ENCODE results near the gene E2F3.
"Not testable (repeated sequence)": the region's sequence is repeated elsewhere in the genome, so short reads cannot be mapped to it uniquely, and the experiment has no call there.

E2F3 gene

GRCh38 chr6:20448828-20449227 lies 47.1 kb downstream of the E2F3 start:
- Histone ChIP-seq H3K4me3 (no peak overlapping the region), H3K36me3 (replicated peaks) (peaks cover 9% of the 10 kb centered on the region; the same call in 1 of the 2 replicates), H3K27me3 (ENCODE audit: low read depth) (no peaks in the 10 kb centered on the region), H3K9me3 (peaks cover 3% of the 10 kb centered on the region; the same call in 1 of the 2 replicates), H3K4me1 (peaks cover 37% of the 10 kb centered on the region)
- in situ Hi-C loops (cut with MboI; ENCODE audit: low sequenced_read_pairs), result no loop called here
- DNase-seq (ENCODE audit: low spot score in 2 of 2), result peak; percentile 21 to 47

GRCh38 chr6:20454204-20454824 lies 52.6 kb downstream of the E2F3 start:
- peaks cover 3% of the 10 kb centered on the region; the same call in 1 of the 2 replicates for H3K9me3 ChIP-seq
- peaks cover 15% of the 10 kb centered on the region for H3K4me1 ChIP-seq
- no peak for DNase-seq (ENCODE audit: low spot score in 2 of 2)
- no peaks in the 10 kb centered on the region for H3K27me3 ChIP-seq (ENCODE audit: low read depth)
- in situ Hi-C loops (cut with MboI; ENCODE audit: low sequenced_read_pairs), result no loop called here
- no peak overlapping the region for H3K4me3 ChIP-seq
- H3K36me3 ChIP-seq (replicated peaks), result peaks cover 7% of the 10 kb centered on the region

GRCh38 chr6:20455251-20455940 lies 53.7 kb downstream of the E2F3 start:
- peaks cover 3% of the 10 kb centered on the region; the same call in 1 of the 2 replicates for H3K9me3 ChIP-seq
- H3K36me3 ChIP-seq (replicated peaks), result peaks cover 7% of the 10 kb centered on the region
- in situ Hi-C loops (cut with MboI; ENCODE audit: low sequenced_read_pairs), result no loop called here
- no peaks in the 10 kb centered on the region for H3K27me3 ChIP-seq (ENCODE audit: low read depth)
- H3K4me3 ChIP-seq, result no peak overlapping the region
- DNase-seq (ENCODE audit: low spot score in 2 of 2), result no peak
- peaks cover 5% of the 10 kb centered on the region for H3K4me1 ChIP-seq

GRCh38 chr6:20458027-20458894 lies 56.6 kb downstream of the E2F3 start:
- Histone ChIP-seq H3K9me3 (no peaks in the 10 kb centered on the region), H3K4me1 (no peaks in the 10 kb centered on the region), H3K27me3 (ENCODE audit: low read depth) (no peaks in the 10 kb centered on the region), H3K36me3 (replicated peaks) (peaks cover 3% of the 10 kb centered on the region; the same call in 1 of the 2 replicates), H3K4me3 (no peak overlapping the region)
- in situ Hi-C loops (cut with MboI; ENCODE audit: low sequenced_read_pairs), result no loop called here
- DNase-seq (ENCODE audit: low spot score in 2 of 2), result no peak

DNA sequence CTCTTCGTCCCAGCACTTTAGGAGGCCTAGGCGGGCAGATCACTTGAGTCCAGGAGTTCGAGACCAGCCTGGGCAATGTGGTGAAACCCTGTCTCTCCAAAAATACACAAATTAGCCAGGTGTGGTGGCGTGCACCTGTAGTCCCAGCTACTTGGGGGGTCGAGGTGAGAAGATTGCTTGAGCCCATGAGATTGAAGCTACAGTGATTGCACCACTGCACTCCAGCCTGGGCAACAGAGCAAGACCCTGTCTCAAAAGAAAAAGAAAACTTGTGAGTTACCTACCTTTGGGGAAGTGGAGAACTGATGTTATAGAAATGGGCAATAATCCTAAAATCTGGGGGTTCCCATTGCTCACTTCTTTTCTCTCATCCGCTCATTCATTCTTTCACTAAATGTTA lies 58.0 kb downstream of the E2F3 start:
- Histone ChIP-seq H3K27me3 (ENCODE audit: low read depth) (no peaks in the 10 kb centered on the region), H3K4me3 (no peak overlapping the region), H3K4me1 (no peaks in the 10 kb centered on the region), H3K36me3 (replicated peaks) (peaks cover 2% of the 10 kb centered on the region; the same call in 1 of the 2 replicates), H3K9me3 (no peaks in the 10 kb centered on the region)
- in situ Hi-C loops (cut with MboI; ENCODE audit: low sequenced_read_pairs), result no loop called here
- no peak for DNase-seq (ENCODE audit: low spot score in 2 of 2)

DNA sequence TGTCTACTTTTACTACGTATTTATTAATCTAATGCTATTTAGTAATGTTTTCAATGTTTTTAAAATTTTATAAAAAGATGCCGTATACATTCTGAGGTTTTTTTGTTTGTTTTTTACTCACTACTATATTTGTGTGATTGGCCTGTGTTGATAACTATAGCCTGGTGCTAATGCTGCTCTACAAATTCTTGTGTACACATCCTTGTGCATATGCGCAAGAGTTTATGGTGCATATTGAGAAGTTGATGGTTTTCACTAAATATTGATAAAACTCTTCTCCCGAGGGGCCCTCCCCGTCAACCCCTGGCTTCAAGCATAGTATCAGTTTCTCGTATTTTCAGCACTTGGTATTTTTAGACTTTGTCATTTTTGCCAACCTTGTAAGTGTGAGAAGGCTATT lies 59.9 kb downstream of the E2F3 start:
- Histone ChIP-seq H3K27me3 (ENCODE audit: low read depth) (no peaks in the 10 kb centered on the region), H3K4me1 (no peaks in the 10 kb centered on the region), H3K36me3 (replicated peaks) (peaks cover 6% of the 10 kb centered on the region; the same call in 1 of the 2 replicates), H3K4me3 (no peak overlapping the region), H3K9me3 (no peaks in the 10 kb centered on the region)
- DNase-seq (ENCODE audit: low spot score in 2 of 2), result no peak
- in situ Hi-C loops (cut with MboI; ENCODE audit: low sequenced_read_pairs), result no loop called here

DNA sequence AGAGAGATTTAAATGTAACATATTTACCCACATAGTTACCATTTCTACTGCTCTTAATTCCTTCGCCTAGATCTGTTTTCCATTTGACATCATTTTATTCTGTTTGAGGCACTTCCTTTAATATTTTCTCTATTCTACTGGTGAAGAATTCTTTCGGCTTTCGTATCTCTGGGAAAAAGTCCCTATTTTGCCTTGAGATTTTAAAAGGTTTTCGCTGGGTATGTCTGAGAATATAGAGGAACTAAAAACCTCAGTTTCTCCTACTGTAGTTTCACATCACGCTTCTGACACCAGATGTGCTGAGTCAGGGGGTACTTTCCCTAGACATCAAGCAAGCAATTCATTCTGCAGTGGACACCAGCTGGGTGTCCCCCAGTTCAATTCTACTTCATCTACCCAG lies 61.7 kb downstream of the E2F3 start:
- in situ Hi-C loops (cut with MboI; ENCODE audit: low sequenced_read_pairs), result no loop called here
- no peak for DNase-seq (ENCODE audit: low spot score in 2 of 2)
- Histone ChIP-seq H3K9me3 (no peaks in the 10 kb centered on the region), H3K27me3 (ENCODE audit: low read depth) (no peaks in the 10 kb centered on the region), H3K4me3 (no peak overlapping the region), H3K36me3 (replicated peaks) (0 out of 2 replicates have a peak, but pooled peaks cover 6% of the 10 kb centered on the region), H3K4me1 (no peaks in the 10 kb centered on the region)

GRCh38 chr6:20464041-20464440 lies 62.4 kb downstream of the E2F3 start:
- in situ Hi-C loops (cut with MboI; ENCODE audit: low sequenced_read_pairs), result no loop called here

GRCh38 chr6:20464847-20465246 lies 63.2 kb downstream of the E2F3 start:
- no peak for DNase-seq (ENCODE audit: low spot score in 2 of 2)
- peaks cover 9% of the 10 kb centered on the region; the same call in 1 of the 2 replicates for H3K36me3 ChIP-seq (replicated peaks)
- H3K9me3 ChIP-seq, result no peaks in the 10 kb centered on the region
- H3K27me3 ChIP-seq (ENCODE audit: low read depth), result no peaks in the 10 kb centered on the region
- no peaks in the 10 kb centered on the region for H3K4me1 ChIP-seq
- H3K4me3 ChIP-seq, result no peak overlapping the region
- in situ Hi-C loops (cut with MboI; ENCODE audit: low sequenced_read_pairs), result no loop called here

More at GRCh38 chr6:20464041-20464440, 62.4 kb downstream of the E2F3 start:
- Histone ChIP-seq H3K36me3 (replicated peaks) (peaks cover 6% of the 10 kb centered on the region; the same call in 1 of the 2 replicates), H3K27me3 (ENCODE audit: low read depth) (no peaks in the 10 kb centered on the region), H3K4me1 (no peaks in the 10 kb centered on the region), H3K4me3 (no peak overlapping the region), H3K9me3 (no peaks in the 10 kb centered on the region)
- DNase-seq (ENCODE audit: low spot score in 2 of 2), result no peak

DNA sequence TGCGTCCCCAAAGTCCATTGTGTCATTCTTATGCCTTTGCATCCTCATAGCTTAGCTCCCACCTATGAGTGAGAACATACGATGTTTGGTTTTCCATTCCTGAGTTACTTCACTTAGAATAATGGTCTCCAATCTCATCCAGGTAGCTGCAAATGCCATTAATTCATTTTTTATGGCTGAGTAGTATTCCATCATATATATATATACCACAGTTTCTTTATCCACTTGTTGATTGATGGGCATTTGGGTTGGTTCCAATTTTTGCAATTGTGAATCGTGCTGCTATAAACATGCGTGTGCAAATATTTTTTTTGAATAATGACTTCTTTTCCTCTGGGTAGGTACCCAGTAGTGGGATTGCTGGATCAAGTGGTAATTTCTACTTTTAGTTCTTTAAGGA lies 63.9 kb downstream of the E2F3 start:
- H3K4me1 ChIP-seq; H3K27me3 ChIP-seq (ENCODE audit: low read depth); H3K9me3 ChIP-seq; H3K4me3 ChIP-seq; in situ Hi-C loops (cut with MboI; ENCODE audit: low sequenced_read_pairs); DNase-seq (ENCODE audit: low spot score in 2 of 2): not testable (repeated sequence)
- H3K36me3 ChIP-seq (replicated peaks), result peaks cover 12% of the 10 kb centered on the region; the same call in 1 of the 2 replicates

DNA sequence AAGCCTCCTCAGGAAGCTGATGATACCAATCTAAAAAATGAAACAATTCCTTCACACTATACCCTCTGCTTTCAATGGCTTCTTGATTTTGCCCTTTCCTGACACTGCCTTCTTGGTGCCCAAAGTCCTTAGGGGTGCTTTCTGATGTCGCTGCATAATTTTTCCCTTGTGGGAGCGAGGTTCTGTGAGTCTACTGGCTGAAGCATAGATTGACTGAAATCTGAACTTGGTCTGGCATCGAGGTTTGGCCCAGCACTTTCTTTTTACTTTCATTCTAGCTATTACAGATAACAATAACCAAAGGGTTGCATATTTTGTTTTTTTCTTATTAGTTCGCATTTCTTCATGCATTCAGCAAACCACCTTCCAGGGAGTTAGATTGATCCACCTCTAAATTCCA lies 65.8 kb downstream of the E2F3 start:
- no peaks in the 10 kb centered on the region for H3K9me3 ChIP-seq
- no peak for DNase-seq (ENCODE audit: low spot score in 2 of 2)
- H3K27me3 ChIP-seq (ENCODE audit: low read depth), result no peaks in the 10 kb centered on the region
- H3K36me3 ChIP-seq (replicated peaks), result peaks cover 12% of the 10 kb centered on the region; the same call in 1 of the 2 replicates
- in situ Hi-C loops (cut with MboI; ENCODE audit: low sequenced_read_pairs), result no loop called here
- H3K4me3 ChIP-seq, result no peak overlapping the region
- H3K4me1 ChIP-seq, result no peaks in the 10 kb centered on the region

DNA sequence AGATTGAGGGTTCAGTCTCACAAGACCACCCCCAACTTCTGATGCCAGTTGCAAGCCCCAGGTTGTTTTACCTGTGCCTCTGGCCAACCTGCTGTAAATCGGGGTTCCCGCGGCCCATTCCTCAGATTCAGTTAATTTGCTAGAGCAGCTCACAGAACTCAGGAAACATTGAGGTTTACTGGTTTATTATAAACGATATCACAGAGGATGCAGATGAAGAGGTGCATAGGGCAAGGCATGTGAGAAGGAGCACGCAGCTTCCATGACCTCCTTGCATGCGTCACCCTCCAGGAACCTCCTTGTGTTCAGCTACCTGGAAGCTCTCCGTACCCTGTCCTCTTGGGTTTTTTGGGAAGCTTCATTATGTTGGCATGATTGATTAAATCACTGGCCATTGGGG lies 66.5 kb downstream of the E2F3 start:
- no peak overlapping the region for H3K4me3 ChIP-seq

DNA sequence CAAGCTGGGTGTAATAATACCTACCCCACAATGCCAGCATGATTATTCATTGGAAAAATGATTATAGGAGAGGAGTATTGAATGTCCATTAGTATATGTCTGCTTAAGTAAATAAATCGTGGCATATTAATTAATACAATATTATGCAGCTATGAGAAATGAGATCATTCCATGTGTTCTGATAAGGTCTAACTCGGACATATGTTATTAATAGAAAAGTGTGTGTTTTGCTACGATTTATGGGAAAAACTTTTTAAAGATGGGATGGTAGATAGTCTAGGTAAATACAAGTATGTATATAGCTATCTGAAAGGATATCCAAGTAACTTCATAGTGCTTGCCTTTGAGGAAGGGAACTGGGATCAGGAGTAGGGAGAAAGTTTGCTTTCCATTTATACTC lies 71.1 kb downstream of the E2F3 start:
- H3K4me1 ChIP-seq, result no peaks in the 10 kb centered on the region
- H3K4me3 ChIP-seq, result no peak overlapping the region
- in situ Hi-C loops (cut with MboI; ENCODE audit: low sequenced_read_pairs), result no loop called here
- DNase-seq (ENCODE audit: low spot score in 2 of 2), result no peak
- peaks cover 6% of the 10 kb centered on the region; the same call in 1 of the 2 replicates for H3K36me3 ChIP-seq (replicated peaks)
- H3K27me3 ChIP-seq (ENCODE audit: low read depth), result no peaks in the 10 kb centered on the region
- H3K9me3 ChIP-seq, result no peaks in the 10 kb centered on the region

More for the DNA sequence above, 66.5 kb downstream of the E2F3 start:
- no peak for DNase-seq (ENCODE audit: low spot score in 2 of 2)
- in situ Hi-C loops (cut with MboI; ENCODE audit: low sequenced_read_pairs), result no loop called here
- Histone ChIP-seq H3K4me1 (no peaks in the 10 kb centered on the region), H3K27me3 (ENCODE audit: low read depth) (no peaks in the 10 kb centered on the region), H3K9me3 (no peaks in the 10 kb centered on the region), H3K36me3 (replicated peaks) (peaks cover 12% of the 10 kb centered on the region; the same call in 1 of the 2 replicates)
